IPS DF 19.7 (cell line): Measurements from ENCODE around the gene STPG2.
"Not testable (repeated sequence)": the region's sequence is repeated elsewhere in the genome, so short reads cannot be mapped to it uniquely, and the experiment has no call there.

ENCODE experiments used
- DNase-seq: peaks from one replicate; pipeline ENCODE4 v3.0.0-alpha.2; 2013; ENCODE audit warnings: low read depth, low spot score

The STPG2 gene

GRCh38 chr4:97643179-97643578 is 500.1 kb downstream of the STPG2 start:
- DNase-seq = no peak

- no peak for DNase-seq
These were observed 503.3 kb downstream of the STPG2 start for GRCh38 chr4:97639961-97640360.

GRCh38 chr4:97633831-97634230 is 509.4 kb downstream of the STPG2 start:
- not testable (repeated sequence) for DNase-seq

- DNase-seq = no peak
These were observed 515.5 kb downstream of the STPG2 start for GRCh38 chr4:97627750-97628149.

GRCh38 chr4:97624204-97624603 is 519.1 kb downstream of the STPG2 start:
- DNase-seq = no peak

- no peak for DNase-seq
These were observed 537.3 kb downstream of the STPG2 start for GRCh38 chr4:97605932-97606331.

- no peak for DNase-seq
These were observed 550.0 kb downstream of the STPG2 start for GRCh38 chr4:97593248-97593647.

GRCh38 chr4:97590266-97590665 is 553.0 kb downstream of the STPG2 start:
- no peak for DNase-seq

GRCh38 chr4:97589481-97590196 is 553.6 kb downstream of the STPG2 start:
- no peak for DNase-seq

GRCh38 chr4:97587912-97588311 is 555.4 kb downstream of the STPG2 start:
- DNase-seq = no peak

- DNase-seq = no peak
These were observed 558.0 kb downstream of the STPG2 start for GRCh38 chr4:97585274-97585673.

GRCh38 chr4:97582890-97583289 is 560.4 kb downstream of the STPG2 start:
- no peak for DNase-seq

GRCh38 chr4:97577004-97577403 is 566.3 kb downstream of the STPG2 start:
- no peak for DNase-seq

- no peak for DNase-seq
These were observed 583.3 kb downstream of the STPG2 start for GRCh38 chr4:97560009-97560408.

- DNase-seq = peak; percentile 12
These were observed 585.0 kb downstream of the STPG2 start for GRCh38 chr4:97558204-97558778.

- DNase-seq = not testable (repeated sequence)
These were observed 592.6 kb downstream of the STPG2 start for GRCh38 chr4:97550637-97551036.

GRCh38 chr4:97548943-97549583 is 594.2 kb downstream of the STPG2 start:
- no peak for DNase-seq

GRCh38 chr4:97548186-97548585 is 595.1 kb downstream of the STPG2 start:
- no peak for DNase-seq

GRCh38 chr4:97531351-97531750 is 611.9 kb downstream of the STPG2 start:
- DNase-seq = no peak

- no peak for DNase-seq
These were observed 612.6 kb downstream of the STPG2 start for GRCh38 chr4:97530676-97531075.

- no peak for DNase-seq
These were observed 618.0 kb downstream of the STPG2 start for GRCh38 chr4:97525236-97525635.

GRCh38 chr4:97517939-97518338 is 625.3 kb downstream of the STPG2 start:
- no peak for DNase-seq

GRCh38 chr4:97513917-97514316 is 629.4 kb downstream of the STPG2 start:
- DNase-seq = no peak
